ENCODE results near the gene FLT1.

The FLT1 gene

DNA sequence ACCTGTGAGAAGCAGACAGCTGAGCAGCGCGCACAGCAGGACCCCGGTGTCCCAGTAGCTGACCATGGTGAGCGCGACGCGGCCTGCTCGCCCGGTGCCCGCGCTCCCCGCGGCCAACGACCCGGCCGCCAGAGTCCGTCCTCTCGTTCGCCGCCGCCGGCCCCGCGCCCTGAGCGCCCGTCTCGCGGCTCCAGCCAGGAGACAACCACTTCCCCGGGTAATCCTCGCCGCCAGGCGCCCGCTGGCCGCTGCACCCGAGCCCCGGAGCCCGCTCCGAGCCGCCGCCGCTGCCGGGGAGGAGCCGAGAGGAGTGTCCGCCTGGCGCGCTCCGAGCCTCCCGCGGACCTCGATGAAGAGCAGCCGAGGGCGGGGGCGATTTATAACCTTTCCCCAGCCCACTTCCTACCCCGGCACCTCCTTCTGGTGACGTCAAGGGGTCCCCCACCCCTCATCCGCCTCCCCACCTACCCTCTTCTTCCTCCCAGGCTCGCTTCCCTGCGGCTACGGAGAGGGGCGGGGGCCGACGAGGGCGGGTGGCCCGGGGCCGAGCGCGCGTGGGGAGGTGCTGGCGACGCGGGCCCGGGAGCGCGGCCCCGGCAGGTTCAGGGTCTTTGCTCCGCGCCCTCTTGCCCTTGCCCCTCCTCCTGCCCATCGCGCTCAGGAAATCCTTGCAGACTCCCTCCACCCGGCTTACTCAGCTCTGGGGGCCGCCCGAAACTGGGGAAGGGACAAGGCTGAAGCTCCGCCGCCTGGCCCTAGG is at the start of gene FLT1:
Gene FLT1 (minus strand): TSS at position 351 of the 760 bp plus-strand sequence. CDS start 285 bp downstream, at position 66.
- H3K4me3 ChIP-seq (ENCODE audit: low read depth, low read length): peak within 1 kb of the TSS; percentile 86

GRCh38 chr13:28544026-28544425 is 49.1 kb upstream of the FLT1 start:
- H3K4me3 ChIP-seq (ENCODE audit: low read depth, low read length): no peak overlapping the region

- H3K4me3 ChIP-seq (ENCODE audit: low read depth, low read length): no peak overlapping the region
Measured at GRCh38 chr13:28542804-28543203, 47.9 kb upstream of the FLT1 start.

DNA sequence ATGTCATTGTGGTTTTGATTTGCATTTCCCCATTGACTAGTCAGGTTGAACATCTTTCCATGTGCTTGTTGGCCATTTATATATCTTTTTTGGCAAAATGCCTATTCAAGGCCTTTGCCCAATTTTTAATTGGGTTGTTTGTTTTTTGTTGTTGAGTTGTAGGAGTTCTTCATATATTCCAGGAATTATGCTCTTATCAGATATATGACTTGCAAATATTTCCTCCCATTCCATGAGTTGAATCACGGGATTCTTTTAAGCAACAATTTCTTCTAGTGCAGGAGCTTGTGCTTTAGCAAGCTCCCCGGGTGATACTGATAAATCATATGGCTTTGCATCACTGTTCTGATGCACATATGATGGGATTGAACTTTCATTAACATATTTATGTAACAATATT is 47.0 kb upstream of the FLT1 start:
- H3K4me3 ChIP-seq (ENCODE audit: low read depth, low read length): no peak overlapping the region

- no peak overlapping the region for H3K4me3 ChIP-seq (ENCODE audit: low read depth, low read length)
Measured at GRCh38 chr13:28540612-28541011, 45.7 kb upstream of the FLT1 start.

GRCh38 chr13:28539625-28540286 is 44.8 kb upstream of the FLT1 start:
- no peak overlapping the region for H3K4me3 ChIP-seq (ENCODE audit: low read depth, low read length)

DNA sequence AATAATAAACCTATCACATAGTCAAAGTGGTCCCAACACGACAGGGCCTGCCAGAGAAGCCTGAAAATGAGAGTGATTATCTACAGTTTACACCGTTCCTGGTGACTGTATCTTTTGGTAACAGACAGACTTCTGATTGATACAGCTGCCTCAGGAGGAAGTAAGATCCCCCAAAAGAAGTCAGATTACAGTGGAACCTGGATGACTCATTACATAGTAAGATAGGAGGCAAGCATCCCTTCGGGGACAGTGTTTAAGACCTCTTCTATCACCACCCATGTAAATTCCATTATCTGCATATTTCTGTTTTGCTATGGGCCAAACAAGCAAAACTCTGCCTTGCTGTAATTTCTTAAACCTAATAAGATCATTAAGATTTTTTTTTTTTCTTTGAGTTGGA is 44.0 kb upstream of the FLT1 start:
- no peak overlapping the region for H3K4me3 ChIP-seq (ENCODE audit: low read depth, low read length)

- no peak overlapping the region for H3K4me3 ChIP-seq (ENCODE audit: low read depth, low read length)
Measured at GRCh38 chr13:28537171-28537570, 42.2 kb upstream of the FLT1 start.

DNA sequence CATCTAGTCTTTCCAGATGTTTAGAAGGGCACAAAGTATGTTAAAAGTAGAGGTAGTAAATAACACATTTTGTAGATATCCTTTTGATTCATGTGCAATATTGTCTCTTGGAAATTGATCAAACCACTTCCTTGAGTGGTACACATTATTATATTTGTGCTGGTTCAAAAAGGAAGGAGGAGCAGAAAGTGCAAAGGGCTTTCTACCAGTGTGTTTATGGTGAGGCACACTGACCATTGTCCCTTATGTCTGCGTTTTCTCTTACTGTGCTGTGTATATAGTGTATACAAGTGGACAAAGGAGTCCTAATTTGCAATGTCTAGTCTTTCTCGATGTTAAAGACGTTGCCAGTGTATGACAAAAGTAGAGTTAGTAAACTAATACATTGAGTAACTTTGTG is 41.4 kb upstream of the FLT1 start:
- no peak overlapping the region for H3K4me3 ChIP-seq (ENCODE audit: low read depth, low read length)

DNA sequence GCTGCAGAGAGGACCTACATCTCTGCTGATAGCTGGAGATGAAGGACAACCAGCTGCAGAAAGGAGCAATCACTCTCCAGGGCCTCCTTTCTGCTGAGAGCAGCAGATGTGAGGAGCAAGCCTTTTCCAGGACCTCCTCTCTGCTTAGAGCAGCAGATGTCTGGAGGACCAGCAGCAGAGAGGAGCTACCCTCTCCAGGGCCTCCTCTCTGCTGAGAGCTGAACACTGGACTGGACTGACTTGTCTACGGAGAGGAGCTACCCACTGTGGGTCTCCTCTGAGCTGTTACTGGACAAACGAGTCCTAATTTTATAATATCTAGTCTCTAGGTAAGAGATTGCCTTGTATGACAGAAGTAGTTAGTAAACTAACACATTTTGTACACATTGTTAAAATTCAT is 40.8 kb upstream of the FLT1 start:
- H3K4me3 ChIP-seq (ENCODE audit: low read depth, low read length): no peak overlapping the region

DNA sequence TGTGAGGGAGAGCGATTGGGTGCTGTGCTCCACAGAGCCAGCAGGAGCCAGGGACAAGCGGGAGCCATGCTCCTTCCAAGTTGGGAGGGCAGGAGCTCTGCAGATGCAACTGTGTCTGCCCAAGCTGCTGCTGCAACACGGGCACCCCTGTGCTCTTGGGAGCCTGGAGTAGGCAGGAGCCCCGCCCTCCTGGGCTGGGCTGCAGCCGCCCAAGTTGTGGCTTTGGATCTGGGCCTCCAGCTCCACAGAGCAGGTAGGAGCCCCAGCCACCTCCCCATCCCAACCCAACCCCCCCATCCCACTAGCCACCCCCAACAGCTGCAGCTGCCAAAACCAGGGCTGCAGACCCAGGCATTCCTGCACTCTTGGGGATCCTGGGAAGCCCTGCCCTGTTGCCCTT is 39.9 kb upstream of the FLT1 start:
- H3K4me3 ChIP-seq (ENCODE audit: low read depth, low read length): no peak overlapping the region

DNA sequence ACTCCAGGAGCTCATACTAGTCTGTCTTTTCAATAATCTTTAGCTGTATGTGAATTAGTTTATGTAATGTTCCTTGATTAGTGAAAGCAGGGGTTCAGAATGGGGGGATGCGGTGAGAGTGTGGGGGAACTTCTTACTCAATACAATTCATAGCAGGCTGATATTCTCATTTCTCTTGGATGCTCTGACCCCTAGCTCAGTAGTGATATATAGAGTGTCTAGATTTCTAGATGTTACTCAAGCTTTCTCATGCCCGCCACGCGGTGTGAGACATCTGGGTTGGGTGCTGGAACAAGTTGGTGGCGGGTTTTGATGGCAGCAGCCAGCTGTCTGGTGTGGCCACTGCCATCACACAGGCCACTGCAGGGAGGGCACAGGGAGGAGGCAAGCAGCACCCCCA is 39.3 kb upstream of the FLT1 start:
- no peak overlapping the region for H3K4me3 ChIP-seq (ENCODE audit: low read depth, low read length)

- no peak overlapping the region for H3K4me3 ChIP-seq (ENCODE audit: low read depth, low read length)
Measured at GRCh38 chr13:28533441-28534166, 38.7 kb upstream of the FLT1 start.

DNA sequence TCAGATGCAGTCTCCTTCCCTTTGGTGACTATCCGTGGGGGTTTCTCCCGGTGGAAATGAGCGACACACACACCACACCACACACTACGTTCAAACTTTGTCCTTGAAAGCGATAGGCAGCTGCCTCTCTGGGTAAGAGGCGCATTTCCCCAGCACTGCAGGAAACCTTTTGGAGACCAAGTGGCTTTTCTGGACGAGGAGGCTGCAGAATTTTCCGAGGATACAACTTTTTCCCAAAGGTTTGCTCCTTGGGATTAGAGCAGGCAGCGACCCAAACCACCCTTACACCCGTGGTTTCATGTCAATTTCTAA is 38.2 kb upstream of the FLT1 start:
- peak overlapping the region; percentile 78 for H3K4me3 ChIP-seq (ENCODE audit: low read depth, low read length)

DNA sequence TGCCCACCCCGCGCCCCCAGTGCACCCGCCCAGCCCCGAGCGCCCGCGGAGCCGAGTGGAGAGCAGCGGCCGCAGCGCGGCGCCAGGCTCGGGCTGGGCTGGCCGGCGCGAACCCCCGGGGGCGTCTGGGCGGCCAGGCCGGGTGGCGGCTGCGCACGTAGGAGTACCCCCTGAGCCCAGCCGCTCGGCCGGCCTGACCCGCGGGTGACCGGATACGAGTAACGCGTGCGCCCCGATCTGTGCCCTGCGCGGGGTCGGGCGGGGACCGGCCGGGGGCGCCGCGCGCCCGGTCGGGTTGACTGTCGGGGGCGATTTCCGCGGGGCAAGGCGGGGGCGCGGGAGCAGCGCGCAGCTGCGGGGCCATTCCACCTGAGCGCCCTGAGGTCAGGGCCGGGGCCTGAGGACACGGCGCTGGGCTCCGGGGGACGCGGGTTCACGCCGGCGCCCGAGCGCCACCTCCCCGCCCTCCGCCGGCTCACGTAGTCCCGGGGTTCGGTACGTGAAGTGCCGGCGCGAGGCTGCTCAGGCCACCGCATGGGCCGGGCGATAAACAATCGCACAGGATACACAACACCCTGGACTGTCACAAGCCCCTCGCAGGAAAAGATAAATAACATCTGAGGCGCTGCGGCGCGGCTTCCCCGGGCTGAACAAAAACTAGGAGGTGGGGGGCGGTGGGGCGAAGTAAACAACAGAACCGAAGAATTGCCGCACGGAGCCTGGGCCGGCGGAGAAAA is 37.6 kb upstream of the FLT1 start:
- peak overlapping the region; percentile 78 for H3K4me3 ChIP-seq (ENCODE audit: low read depth, low read length)

- peak overlapping the region; percentile 78 for H3K4me3 ChIP-seq (ENCODE audit: low read depth, low read length)
Measured at GRCh38 chr13:28531845-28532387, 37.0 kb upstream of the FLT1 start.

- H3K4me3 ChIP-seq (ENCODE audit: low read depth, low read length): peak overlapping the region; percentile 78
Measured at GRCh38 chr13:28531077-28531844, 36.3 kb upstream of the FLT1 start.

GRCh38 chr13:28530729-28531076 is 35.8 kb upstream of the FLT1 start:
- peak overlapping the region; percentile 78 for H3K4me3 ChIP-seq (ENCODE audit: low read depth, low read length)

DNA sequence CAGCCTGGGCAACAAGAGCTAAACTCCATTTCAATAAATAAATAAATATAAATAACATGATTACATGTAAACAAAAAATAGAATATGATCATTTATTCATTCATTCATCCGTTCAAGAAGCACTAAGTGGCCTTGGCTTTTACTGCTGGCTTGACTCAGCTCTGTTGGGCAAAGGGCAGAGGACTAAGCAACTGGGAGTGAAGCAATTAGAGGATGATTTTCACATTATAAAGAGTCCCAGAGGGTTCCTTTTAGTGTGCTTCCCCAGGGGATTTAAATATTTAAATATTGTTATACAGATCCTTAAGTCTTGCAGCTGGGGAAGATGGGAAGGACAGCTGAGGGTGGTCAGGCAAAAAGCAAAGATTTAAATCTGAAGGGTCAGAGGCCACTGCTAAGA is 34.9 kb upstream of the FLT1 start:
- no peak overlapping the region for H3K4me3 ChIP-seq (ENCODE audit: low read depth, low read length)

DNA sequence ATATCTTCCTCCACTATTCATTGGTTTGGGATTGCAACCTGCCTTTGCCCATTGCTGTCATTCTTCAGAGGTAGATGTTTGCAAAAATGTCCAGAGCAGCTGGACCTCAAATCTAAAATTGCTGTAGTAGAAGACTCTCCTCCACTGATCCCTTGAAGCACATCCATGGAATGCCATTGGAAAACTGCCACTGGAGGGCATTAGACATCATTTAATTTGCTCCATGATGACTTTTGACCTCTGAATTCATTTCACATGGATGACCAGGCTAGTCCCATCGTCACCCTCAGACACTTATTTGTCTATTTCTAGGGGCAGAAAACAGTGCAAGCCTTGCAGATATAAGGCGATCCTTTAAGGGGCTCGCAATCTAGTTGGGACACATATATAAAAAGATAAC is 33.9 kb upstream of the FLT1 start:
- H3K4me3 ChIP-seq (ENCODE audit: low read depth, low read length): no peak overlapping the region
